ENCODE data around the gene PLXNA4.

PLXNA4 gene

DNA sequence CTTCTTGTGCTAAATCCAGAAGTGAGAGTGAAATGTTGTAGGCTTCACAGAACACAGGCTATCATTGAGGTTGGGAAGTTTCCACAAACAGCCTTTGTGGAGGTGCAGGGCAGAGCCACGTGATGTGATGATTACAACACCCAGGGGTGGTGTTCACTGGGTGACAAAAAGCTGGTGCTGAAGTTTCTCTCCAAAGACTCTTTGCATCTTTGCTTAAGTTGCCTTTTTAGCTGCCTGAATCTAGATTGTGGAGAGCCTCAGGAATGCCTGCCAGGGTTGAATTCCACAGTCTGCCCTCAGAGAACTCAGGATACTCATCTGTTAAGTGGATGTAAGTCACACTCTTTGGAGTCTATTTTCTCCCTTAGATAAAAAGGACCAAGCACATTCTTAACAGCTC is 56.3 kb downstream of the PLXNA4 start:
- TF ChIP-seq EZH2phosphoT487 (conservative IDR thresholded peaks at IDR 0.05; ENCODE audit: low read length) = no peak
- TF ChIP-seq, protein P1, sequence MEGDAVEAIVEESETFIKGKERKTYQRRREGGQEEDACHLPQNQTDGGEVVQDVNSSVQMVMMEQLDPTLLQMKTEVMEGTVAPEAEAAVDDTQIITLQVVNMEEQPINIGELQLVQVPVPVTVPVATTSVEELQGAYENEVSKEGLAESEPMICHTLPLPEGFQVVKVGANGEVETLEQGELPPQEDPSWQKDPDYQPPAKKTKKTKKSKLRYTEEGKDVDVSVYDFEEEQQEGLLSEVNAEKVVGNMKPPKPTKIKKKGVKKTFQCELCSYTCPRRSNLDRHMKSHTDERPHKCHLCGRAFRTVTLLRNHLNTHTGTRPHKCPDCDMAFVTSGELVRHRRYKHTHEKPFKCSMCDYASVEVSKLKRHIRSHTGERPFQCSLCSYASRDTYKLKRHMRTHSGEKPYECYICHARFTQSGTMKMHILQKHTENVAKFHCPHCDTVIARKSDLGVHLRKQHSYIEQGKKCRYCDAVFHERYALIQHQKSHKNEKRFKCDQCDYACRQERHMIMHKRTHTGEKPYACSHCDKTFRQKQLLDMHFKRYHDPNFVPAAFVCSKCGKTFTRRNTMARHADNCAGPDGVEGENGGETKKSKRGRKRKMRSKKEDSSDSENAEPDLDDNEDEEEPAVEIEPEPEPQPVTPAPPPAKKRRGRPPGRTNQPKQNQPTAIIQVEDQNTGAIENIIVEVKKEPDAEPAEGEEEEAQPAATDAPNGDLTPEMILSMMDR (IDR thresholded peaks at IDR 0.05; ENCODE audit: insufficient read depth, low read length, poor library complexity, severe bottlenecking) = no peak
- H3K27me3 ChIP-seq (ENCODE audit: low read length) = no peaks in the 10 kb centered on the region
- no peaks in the 10 kb centered on the region for H3F3A ChIP-seq (ENCODE audit: insufficient read depth)
- no peaks in the 10 kb centered on the region for H3K9me2 ChIP-seq (replicated peaks; ENCODE audit: insufficient read depth, low read length)
- H3K9ac ChIP-seq (ENCODE audit: low read length) = no peak overlapping the region
- H2AFZ ChIP-seq (ENCODE audit: low read depth, low read length, severe bottlenecking) = no peak overlapping the region
- H3K9me3 ChIP-seq (ENCODE audit: insufficient read depth, low read length) = no peaks in the 10 kb centered on the region
- H3K36me3 ChIP-seq (ENCODE audit: low read length) = no peaks in the 10 kb centered on the region
- no peak overlapping the region for H3K4me3 ChIP-seq (ENCODE audit: insufficient read depth, low read length, poor library complexity, severe bottlenecking)
- no peak overlapping the region for H3K4me2 ChIP-seq (ENCODE audit: low read depth, low read length, poor library complexity, severe bottlenecking)
- no peak overlapping the region for H3K27ac ChIP-seq (ENCODE audit: low read depth, low read length)
- no peaks in the 10 kb centered on the region for H3K79me2 ChIP-seq (ENCODE audit: insufficient read depth, low read length)
- H4K20me1 ChIP-seq (ENCODE audit: low read depth, low read length) = no peaks in the 10 kb centered on the region

- no peak overlapping the region for H3K4me3 ChIP-seq (ENCODE audit: insufficient read depth, low read length, poor library complexity, severe bottlenecking)
- H4K20me1 ChIP-seq (ENCODE audit: low read depth, low read length) = no peaks in the 10 kb centered on the region
- TF ChIP-seq EZH2phosphoT487 (conservative IDR thresholded peaks at IDR 0.05; ENCODE audit: low read length) = no peak
- TF ChIP-seq, protein P1 (IDR thresholded peaks at IDR 0.05; ENCODE audit: insufficient read depth, low read length, poor library complexity, severe bottlenecking) = no peak
- H3K9me3 ChIP-seq (ENCODE audit: insufficient read depth, low read length) = no peaks in the 10 kb centered on the region
- H3K79me2 ChIP-seq (ENCODE audit: insufficient read depth, low read length) = no peaks in the 10 kb centered on the region
- H3K27me3 ChIP-seq (ENCODE audit: low read length) = no peaks in the 10 kb centered on the region
- no peak overlapping the region for H3K4me2 ChIP-seq (ENCODE audit: low read depth, low read length, poor library complexity, severe bottlenecking)
- no peaks in the 10 kb centered on the region for H3K9me2 ChIP-seq (replicated peaks; ENCODE audit: insufficient read depth, low read length)
- H3K36me3 ChIP-seq (ENCODE audit: low read length) = no peaks in the 10 kb centered on the region
- H2AFZ ChIP-seq (ENCODE audit: low read depth, low read length, severe bottlenecking) = no peak overlapping the region
- H3K9ac ChIP-seq (ENCODE audit: low read length) = no peak overlapping the region
- H3F3A ChIP-seq (ENCODE audit: insufficient read depth) = no peaks in the 10 kb centered on the region
- H3K27ac ChIP-seq (ENCODE audit: low read depth, low read length) = no peak overlapping the region
These were observed 57.5 kb downstream of the PLXNA4 start for GRCh38 chr7:132518839-132519173.

DNA sequence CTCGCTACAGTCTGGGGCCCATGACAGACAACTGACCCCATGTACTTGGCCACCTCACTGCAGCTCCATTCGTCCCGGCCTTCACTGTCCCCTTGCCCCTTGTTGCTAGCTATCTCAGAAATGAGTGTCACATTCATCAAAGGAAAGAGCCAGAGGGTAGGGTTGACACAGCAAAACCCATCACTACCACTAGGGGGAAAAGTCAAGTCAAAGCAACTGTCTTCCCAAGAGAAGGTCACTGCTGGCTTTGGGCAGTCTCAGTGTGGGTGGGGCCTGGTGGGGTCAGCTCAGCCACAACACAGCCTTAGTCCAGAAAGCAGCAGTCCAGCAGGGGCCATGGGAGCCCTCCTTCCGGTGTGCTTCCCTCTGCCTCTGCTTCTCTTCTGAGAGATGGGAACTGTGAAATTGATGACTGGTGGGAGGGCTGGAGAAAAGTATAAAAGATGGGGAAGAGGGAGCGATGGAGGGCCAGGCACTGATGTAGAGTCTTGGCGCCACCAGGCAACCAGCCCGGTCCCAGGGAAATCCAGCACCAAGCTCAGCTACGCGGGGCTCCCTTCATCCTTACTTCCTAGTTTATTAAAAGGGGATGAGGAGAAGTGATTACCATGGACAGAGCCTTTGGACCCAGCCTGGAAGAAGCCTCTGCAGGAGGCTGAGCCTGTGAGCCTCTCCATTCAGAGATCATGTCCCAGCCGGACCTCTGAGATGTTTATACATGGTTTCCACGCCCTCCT is 58.0 kb downstream of the PLXNA4 start:
- no peak overlapping the region for H2AFZ ChIP-seq (ENCODE audit: low read depth, low read length, severe bottlenecking)
- H3K4me2 ChIP-seq (ENCODE audit: low read depth, low read length, poor library complexity, severe bottlenecking) = no peak overlapping the region
- no peaks in the 10 kb centered on the region for H3K27me3 ChIP-seq (ENCODE audit: low read length)
- no peaks in the 10 kb centered on the region for H3K36me3 ChIP-seq (ENCODE audit: low read length)
- no peak overlapping the region for H3K4me3 ChIP-seq (ENCODE audit: insufficient read depth, low read length, poor library complexity, severe bottlenecking)
- H3K9me3 ChIP-seq (ENCODE audit: insufficient read depth, low read length) = no peaks in the 10 kb centered on the region
- TF ChIP-seq, protein P1 (IDR thresholded peaks at IDR 0.05; ENCODE audit: insufficient read depth, low read length, poor library complexity, severe bottlenecking) = no peak
- no peak for TF ChIP-seq EZH2phosphoT487 (conservative IDR thresholded peaks at IDR 0.05; ENCODE audit: low read length)
- no peaks in the 10 kb centered on the region for H3K79me2 ChIP-seq (ENCODE audit: insufficient read depth, low read length)
- H3K9ac ChIP-seq (ENCODE audit: low read length) = no peak overlapping the region
- H3K27ac ChIP-seq (ENCODE audit: low read depth, low read length) = no peak overlapping the region
- no peaks in the 10 kb centered on the region for H4K20me1 ChIP-seq (ENCODE audit: low read depth, low read length)
- no peaks in the 10 kb centered on the region for H3K9me2 ChIP-seq (replicated peaks; ENCODE audit: insufficient read depth, low read length)
- no peaks in the 10 kb centered on the region for H3F3A ChIP-seq (ENCODE audit: insufficient read depth)
